ENCODE measurements around the gene NSMF. TPM values are rescaled to one million over a fixed set of nuclear protein-coding genes. Genes with fewer than 3 reads are reported as not detected.
A peak's percentile ranks its signal among the peaks of the same experiment; 100 is the strongest.

NSMF gene
- total RNA-seq, 2 experiments from 2014 or later: 74.1 to 74.6 TPM

DNA sequence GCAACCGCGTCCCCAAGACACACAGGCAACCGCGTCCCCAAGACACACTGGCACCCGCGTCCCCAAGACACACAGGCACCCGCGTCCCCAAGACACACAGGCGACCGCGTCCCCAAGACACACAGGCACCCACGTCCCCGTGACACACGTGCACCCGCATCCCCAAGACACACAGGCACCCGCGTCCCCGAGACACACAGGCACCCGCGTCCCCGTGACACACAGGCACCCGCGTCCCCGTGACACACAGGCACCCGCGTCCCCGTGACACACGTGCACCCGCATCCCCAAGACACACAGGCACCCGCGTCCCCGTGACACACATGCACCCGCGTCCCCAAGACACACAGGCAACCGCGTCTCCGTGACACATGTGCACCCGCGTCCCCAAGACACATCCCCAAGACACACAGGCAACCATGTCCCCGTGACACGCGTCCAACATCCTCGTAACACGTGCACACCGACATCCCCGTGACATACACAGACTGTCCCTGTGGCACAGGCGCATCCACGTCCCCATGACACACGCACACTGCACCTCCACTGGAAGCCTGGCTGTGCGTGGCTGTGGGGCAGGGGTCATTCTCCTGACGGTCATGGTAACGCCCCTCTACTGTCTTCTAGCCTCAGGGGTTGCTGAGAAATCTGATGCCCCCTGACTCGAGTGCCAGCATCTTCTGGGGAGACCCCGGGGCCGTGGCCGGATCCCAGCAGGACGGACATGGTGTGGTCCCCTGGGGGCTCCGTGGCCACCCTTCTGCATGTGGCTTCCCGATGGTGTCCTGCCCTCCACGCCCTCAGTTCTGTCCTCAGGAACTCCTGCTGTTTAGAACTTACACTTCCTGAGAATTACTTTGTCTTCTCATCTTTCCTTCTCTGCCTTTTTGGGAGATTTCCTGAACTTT is 60.3 kb downstream of the NSMF start:
- Mint-ChIP-seq H3K9me3 (no peaks in the 10 kb centered on the region), H3K36me3 (peaks cover 9% of the 10 kb centered on the region), H3K4me1 (peaks cover 16% of the 10 kb centered on the region), H3K27ac (no peak overlapping the region), H3K4me3 (no peak overlapping the region), H3K27me3 (no peaks in the 10 kb centered on the region)
- DNase-seq: no peak

- peaks cover 16% of the 10 kb centered on the region for H3K4me1 Mint-ChIP-seq
Measured at GRCh38 chr9:137397675-137398423, 61.3 kb downstream of the NSMF start.

More at GRCh38 chr9:137397675-137398423, 61.3 kb downstream of the NSMF start:
- no peaks in the 10 kb centered on the region for H3K9me3 Mint-ChIP-seq
- H3K27me3 Mint-ChIP-seq: no peaks in the 10 kb centered on the region
- H3K4me3 Mint-ChIP-seq: no peak overlapping the region
- DNase-seq: peak; percentile 49
- peaks cover 9% of the 10 kb centered on the region for H3K36me3 Mint-ChIP-seq
- peak overlapping the region; percentile 74 for H3K27ac Mint-ChIP-seq

Other genes starting within 250 kb of the NSMF start
- 1 to 10 TPM; 6.0 to 7.1 TPM for gene RNF208, start 237.1 kb downstream of the NSMF start, total RNA-seq
- gene CYSRT1, start 234.2 kb downstream of the NSMF start, total RNA-seq: under 1 TPM; 0.32 to 0.49 TPM
- gene RNF224, start 231.8 kb downstream of the NSMF start, total RNA-seq: not detected
- gene SLC34A3, start 228.4 kb downstream of the NSMF start, total RNA-seq: not detected
- 100 to 1,000 TPM; 271 to 274 TPM for gene TUBB4B, start 218.0 kb downstream of the NSMF start, total RNA-seq
- gene STPG3, start 208.0 kb downstream of the NSMF start, total RNA-seq: not detected
- gene NELFB, start 204.0 kb downstream of the NSMF start, total RNA-seq: 10 to 100 TPM; 54.4 to 56.4 TPM
- 1 to 10 TPM; 3.6 to 3.9 TPM for gene TOR4A, start 181.6 kb downstream of the NSMF start, total RNA-seq
- 1 to 10 TPM; 5.0 to 5.3 TPM for gene NRARP, start 157.1 kb downstream of the NSMF start, total RNA-seq
- gene EXD3, start 36.2 kb downstream of the NSMF start, total RNA-seq: 1 to 10 TPM; 3.6 to 4.2 TPM
- gene NOXA1, start 35.9 kb downstream of the NSMF start, total RNA-seq: under 1 TPM; 0.66 to 0.76 TPM
- gene ENTPD8, start 18.0 kb downstream of the NSMF start, total RNA-seq: not detected
- 1 to 10 TPM; 2.5 to 2.9 TPM for gene PNPLA7, start 91.1 kb upstream of the NSMF start, total RNA-seq
- 10 to 100 TPM; 54.6 to 54.9 TPM for gene MRPL41, start 92.5 kb upstream of the NSMF start, total RNA-seq
- gene DPH7, start 119.6 kb upstream of the NSMF start, total RNA-seq: 10 to 100 TPM; 31.7 to 33.7 TPM
- gene ZMYND19, start 131.2 kb upstream of the NSMF start, total RNA-seq: 10 to 100 TPM; 55.6 to 56.4 TPM
- 10 to 100 TPM; 28.6 to 29.3 TPM for gene ARRDC1, start 146.4 kb upstream of the NSMF start, total RNA-seq
- 10 to 100 TPM; 65.9 to 66.3 TPM for gene EHMT1, start 159.7 kb upstream of the NSMF start, total RNA-seq

Data from activated naive CD8-positive, alpha-beta T cell treated with anti-CD3 and anti-CD28 coated beads for 36 hours (primary cell).